Measurements from ENCODE around the gene ZNF559.

GRCh38 chr19:9321338-9321737 is 2.6 kb upstream of the ZNF559 start:
- TF ChIP-seq CTCF (IDR thresholded peaks at IDR 0.05) (no peak), POLR2A (IDR thresholded peaks at IDR 0.05) (no peak)
